ENCODE measurements around the gene MUC7.

DNA sequence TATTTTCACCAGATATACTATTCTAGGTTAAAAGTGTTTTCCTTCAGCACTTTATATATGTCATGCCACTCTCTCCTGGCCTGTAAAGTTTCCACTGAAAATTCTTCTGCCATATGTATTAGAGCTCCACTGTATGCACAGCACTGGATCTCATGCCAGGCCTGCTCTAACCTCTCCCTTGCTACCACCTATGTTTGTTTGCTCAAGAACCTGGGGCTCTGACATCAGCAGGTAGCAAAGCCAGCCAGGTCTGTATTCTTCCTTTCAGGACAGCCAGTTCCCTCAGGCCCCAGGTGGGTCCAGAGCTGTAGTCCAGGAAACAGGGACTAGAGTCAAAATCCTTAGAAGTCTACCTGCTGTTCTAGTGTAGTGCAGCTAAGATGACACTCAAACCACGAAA, 19.1 kb upstream of the MUC7 start:
- no peak for TF ChIP-seq POLR2A (IDR thresholded peaks at IDR 0.05)
- TF ChIP-seq, protein P1, sequence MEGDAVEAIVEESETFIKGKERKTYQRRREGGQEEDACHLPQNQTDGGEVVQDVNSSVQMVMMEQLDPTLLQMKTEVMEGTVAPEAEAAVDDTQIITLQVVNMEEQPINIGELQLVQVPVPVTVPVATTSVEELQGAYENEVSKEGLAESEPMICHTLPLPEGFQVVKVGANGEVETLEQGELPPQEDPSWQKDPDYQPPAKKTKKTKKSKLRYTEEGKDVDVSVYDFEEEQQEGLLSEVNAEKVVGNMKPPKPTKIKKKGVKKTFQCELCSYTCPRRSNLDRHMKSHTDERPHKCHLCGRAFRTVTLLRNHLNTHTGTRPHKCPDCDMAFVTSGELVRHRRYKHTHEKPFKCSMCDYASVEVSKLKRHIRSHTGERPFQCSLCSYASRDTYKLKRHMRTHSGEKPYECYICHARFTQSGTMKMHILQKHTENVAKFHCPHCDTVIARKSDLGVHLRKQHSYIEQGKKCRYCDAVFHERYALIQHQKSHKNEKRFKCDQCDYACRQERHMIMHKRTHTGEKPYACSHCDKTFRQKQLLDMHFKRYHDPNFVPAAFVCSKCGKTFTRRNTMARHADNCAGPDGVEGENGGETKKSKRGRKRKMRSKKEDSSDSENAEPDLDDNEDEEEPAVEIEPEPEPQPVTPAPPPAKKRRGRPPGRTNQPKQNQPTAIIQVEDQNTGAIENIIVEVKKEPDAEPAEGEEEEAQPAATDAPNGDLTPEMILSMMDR (IDR thresholded peaks at IDR 0.05) = no peak

Data from body of pancreas (tissue), 4 donors.